Stimulated activated CD4-positive, alpha-beta T cell treated with anti-CD3 and anti-CD28 coated beads, Interleukin-12 subunit alpha, Interleukin-12 subunit beta, amount 100 ng/mL, for 4 hours (primary cell): Measurements from ENCODE around the gene MRPL58.
"Not testable (repeated sequence)": the region's sequence is repeated elsewhere in the genome, so short reads cannot be mapped to it uniquely, and the experiment has no call there.

Source experiments
- DNase-seq: peaks from one replicate; pipeline ENCODE4 v3.0.0-alpha.2; 2020

The MRPL58 gene

DNA sequence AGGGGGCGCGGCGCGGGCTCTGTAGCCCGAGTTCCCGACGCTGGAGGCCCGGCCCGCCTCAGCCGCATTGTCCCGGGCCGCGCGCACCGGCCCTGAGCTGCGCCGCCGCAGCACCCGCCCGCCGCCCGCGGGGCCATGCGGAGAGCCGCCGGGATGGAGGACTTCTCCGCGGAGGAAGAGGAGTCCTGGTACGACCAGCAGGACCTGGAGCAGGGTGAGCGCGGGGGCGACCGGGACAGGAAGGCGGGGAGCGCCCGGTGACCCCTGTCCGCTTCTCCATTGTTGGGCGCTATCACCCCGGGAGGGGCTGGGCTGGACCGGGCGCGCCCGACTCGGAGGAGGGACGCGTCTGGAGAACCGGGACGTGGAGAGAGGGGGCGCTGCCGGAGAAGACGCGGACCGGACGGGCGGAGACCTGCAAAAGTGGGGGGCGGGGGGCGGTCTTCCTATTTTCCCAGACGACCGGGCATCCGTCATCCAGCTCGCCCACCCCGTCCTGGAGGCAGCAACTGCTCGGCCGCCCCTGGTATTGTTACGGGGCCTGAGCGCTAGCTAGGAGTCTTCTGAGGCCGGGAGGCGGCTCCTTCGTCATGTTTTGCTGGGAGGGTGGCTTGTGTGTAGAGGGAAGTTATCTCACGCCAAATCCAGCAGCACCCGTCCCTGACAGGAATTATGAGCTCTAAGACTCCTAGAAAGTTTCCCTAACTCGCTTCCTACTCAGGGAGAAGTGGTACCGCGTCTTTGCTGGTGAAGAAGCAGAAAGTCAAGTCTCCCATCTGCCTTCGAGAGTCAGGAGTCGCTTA, 24.4 kb upstream of the MRPL58 start:
- peak; percentile 17 for DNase-seq

- DNase-seq = no peak
These were observed 21.8 kb upstream of the MRPL58 start for GRCh38 chr17:74990581-74991105.

DNA sequence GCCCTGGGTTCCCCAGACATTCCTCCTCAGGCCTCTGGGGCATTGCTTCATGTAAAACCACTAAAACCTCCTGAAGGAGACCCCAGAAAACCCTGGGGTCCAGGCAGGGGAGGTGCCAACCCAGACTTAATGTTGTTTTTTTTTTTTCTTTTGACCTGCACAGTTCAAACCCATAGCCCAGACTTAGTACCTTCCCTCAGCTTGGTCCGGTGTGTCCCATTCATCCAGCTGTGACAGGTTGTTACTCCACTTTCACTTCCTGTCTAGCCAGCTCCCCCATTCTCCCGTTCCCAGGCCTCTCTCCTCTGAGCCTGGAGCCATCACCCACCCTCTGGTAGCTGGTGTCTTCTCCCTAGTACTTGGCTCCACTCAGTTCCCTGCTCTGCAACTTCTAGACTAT, 20.2 kb upstream of the MRPL58 start:
- DNase-seq = no peak

- no peak for DNase-seq
These were observed 18.0 kb upstream of the MRPL58 start for GRCh38 chr17:74994440-74994839.

- no peak for DNase-seq
These were observed 16.6 kb upstream of the MRPL58 start for GRCh38 chr17:74995847-74996246.

- DNase-seq = no peak
These were observed 13.7 kb upstream of the MRPL58 start for GRCh38 chr17:74998783-74999182.

- DNase-seq = no peak
These were observed 12.9 kb upstream of the MRPL58 start for GRCh38 chr17:74999523-74999922.

DNA sequence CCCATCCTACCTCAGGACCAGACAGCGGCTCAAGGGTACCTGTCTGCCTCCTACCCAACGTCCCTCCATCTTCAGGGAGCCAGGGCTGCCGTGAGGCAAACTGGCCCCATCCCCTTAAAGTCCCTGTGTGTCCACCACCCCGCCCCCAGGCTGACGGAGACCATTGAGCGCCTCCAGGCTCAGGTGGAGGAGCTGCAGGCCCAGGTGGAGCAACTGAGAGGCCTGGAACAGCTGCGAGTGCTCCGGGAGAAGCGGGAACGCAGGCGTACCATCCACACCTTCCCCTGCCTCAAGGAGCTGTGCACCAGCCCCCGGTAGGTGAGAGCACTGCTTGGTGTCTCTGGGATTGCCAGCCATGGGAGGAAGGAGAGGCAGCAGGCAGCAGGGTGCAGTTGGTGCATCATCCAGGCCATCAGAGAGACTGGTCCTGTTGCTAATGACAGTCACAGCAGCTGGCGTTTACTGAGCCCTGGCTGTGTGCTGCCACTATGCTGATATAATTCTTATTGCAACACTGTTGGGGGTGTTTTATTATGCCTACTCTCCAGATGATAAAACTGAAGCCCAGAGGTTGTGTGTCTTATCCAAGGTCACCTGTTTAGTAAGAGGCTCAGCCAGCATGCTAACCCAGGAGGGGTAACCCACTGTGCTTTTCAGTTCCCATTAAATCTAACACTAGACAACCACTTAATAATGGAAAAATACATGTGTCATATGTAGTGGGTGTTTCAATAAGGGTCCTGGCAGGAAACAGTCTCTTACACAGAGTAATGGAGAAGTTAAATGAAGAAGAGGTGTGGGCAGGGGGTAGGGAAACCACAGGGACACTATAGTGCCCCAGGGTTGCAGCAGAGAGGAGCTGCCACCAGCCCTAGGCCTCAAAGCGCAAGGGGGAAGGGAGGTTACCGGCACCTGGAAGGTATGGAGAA, 10.3 kb upstream of the MRPL58 start:
- no peak for DNase-seq

- DNase-seq = no peak
These were observed 9.2 kb upstream of the MRPL58 start for GRCh38 chr17:75003070-75003956.

DNA sequence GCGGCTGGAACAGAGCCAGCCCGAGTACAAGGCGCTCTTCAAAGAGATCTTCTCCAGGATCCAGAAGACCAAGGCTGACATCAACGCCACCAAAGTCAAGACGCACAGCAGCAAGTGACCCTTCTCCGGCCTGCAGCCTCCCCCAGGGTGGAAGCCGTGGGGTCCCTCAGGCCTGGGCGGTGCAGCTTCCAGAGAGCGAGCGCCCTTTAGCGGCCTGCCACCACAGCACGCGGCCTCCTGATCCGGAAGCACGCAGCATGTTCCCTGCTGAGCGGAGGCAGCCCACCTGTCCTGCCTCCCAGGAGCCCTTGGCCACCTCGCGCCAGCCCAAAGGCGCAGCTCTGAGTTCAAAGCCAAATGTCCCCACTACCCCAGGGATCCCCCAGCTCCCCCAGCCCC, 8.5 kb upstream of the MRPL58 start:
- DNase-seq = no peak

GRCh38 chr17:75004371-75004770, 8.1 kb upstream of the MRPL58 start:
- no peak for DNase-seq

- DNase-seq = no peak
These were observed 7.2 kb upstream of the MRPL58 start for GRCh38 chr17:75005291-75005690.

DNA sequence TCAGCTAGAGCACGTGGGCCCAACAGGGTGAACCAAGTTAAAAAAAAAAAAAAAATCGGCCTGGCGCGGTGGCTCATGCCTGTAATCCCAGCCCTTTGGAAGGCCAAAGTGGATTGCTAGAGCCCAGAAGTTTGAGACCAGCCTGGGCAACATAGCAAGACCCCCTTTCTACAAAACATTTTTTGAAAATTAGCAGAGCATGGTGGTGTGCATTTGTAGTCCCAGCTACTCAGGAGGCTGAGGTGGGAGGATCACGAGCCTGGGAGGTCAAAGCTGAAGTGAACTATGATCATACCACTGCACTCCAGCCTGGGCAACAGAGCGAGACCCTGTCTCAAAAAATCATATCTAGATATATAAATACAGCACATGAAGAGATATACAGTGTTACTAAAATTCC, 6.4 kb upstream of the MRPL58 start:
- DNase-seq = not testable (repeated sequence)

DNA sequence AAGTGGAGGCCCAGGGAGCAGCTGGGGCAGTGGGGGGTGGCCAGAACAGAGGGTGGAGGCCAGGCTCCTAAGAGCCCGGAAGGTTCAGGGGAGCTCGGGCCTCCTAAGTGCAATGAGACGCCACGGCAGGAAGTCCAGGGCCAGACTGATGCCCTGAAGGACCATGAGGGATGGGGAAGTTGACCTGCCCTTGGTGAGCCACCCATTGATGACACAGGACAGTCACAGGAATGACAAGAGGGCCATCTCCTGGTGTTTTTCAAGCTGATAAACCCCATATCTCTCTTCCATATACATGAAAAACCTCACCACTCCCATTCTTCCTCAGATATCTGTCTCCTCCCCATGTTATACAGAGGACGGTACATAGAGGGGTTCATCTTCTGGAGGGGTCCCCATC, 5.8 kb upstream of the MRPL58 start:
- no peak for DNase-seq

GRCh38 chr17:75008373-75008772, 4.1 kb upstream of the MRPL58 start:
- DNase-seq = no peak

GRCh38 chr17:75009139-75009724, 3.2 kb upstream of the MRPL58 start:
- DNase-seq = no peak

GRCh38 chr17:75010683-75011400, 1.6 kb upstream of the MRPL58 start:
- DNase-seq = no peak

- DNase-seq = no peak
These were observed 922 bp upstream of the MRPL58 start for GRCh38 chr17:75011401-75012095.

DNA sequence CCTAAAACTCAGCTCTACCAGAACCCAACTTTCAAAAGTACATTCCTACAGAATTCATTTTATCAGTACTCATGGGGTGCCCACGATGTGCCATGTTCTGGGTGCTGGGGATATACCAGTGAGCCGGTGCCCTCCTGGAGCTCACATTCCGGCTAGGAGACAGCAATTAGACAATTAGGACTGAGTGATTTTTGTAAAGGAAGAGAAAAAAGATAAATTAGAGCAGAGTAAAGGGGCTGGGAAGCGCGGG, 449 bp upstream of the MRPL58 start:
- DNase-seq = no peak

DNA sequence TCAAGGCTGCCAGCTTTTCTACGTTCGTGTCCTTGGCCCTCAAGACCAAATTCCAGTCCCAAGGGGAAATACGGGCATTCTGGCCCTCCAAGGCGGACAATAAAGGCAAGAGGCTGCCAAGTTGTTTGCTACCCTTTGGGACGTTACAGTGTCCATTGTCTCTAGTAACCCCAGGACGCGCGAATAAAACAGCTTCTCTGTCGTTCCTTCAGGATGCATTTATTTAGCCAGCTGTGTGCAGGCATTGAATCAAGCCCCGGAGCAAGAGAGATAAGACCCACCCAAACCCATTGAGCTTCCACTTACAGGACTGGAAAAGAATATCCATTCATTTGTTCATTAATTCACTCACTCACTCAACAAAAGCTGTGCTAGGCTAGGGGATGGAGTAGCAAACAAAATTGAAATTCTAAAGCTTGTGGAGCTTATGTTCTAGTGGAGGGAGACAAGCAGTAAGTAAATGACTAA, 656 bp downstream of the MRPL58 start:
- no peak for DNase-seq

DNA sequence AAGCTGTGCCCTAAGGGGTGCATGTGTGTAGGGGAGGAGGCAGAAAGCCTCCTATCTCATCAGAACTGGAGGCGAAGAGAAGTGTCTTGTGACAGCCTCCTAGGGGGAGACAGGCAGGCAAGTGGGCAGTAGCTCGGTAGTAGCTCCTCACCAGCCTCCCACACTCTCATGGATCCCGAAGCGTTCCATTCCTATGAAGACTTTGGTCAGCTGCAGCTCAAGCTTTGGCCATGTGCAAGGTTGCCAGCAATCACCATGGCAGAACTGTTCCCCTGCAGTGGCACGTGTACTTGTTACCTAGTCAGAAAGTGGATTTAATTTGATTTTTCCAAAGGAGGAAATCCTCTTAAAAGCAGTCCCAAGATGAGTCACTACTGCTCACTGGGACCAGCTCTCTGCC, 6.7 kb downstream of the MRPL58 start:
- no peak for DNase-seq
